ENCODE measurements around the gene SEMA4C.

DNA sequence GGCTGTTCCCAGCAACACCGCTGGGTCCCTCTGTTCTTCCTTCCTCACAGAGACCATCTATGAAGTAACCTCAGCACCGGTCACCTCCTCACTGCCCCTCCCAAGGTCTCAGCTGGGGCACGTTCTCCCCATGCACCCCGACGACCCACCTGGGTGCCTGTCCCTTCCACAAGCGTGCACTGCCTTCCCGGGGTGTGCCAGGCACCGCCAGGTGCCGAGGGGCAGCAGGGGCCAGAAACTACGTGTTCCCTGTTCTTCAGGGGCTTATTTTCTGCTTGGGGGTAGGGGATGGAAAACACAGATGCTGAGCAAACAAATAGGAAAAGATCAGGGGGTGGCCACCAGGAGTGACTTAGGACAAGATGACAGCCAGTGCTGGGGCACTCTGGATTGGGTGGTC, 30.4 kb upstream of the SEMA4C start:
- TF ChIP-seq POLR2A (IDR thresholded peaks at IDR 0.05) = no peak
- TF ChIP-seq, protein P1, sequence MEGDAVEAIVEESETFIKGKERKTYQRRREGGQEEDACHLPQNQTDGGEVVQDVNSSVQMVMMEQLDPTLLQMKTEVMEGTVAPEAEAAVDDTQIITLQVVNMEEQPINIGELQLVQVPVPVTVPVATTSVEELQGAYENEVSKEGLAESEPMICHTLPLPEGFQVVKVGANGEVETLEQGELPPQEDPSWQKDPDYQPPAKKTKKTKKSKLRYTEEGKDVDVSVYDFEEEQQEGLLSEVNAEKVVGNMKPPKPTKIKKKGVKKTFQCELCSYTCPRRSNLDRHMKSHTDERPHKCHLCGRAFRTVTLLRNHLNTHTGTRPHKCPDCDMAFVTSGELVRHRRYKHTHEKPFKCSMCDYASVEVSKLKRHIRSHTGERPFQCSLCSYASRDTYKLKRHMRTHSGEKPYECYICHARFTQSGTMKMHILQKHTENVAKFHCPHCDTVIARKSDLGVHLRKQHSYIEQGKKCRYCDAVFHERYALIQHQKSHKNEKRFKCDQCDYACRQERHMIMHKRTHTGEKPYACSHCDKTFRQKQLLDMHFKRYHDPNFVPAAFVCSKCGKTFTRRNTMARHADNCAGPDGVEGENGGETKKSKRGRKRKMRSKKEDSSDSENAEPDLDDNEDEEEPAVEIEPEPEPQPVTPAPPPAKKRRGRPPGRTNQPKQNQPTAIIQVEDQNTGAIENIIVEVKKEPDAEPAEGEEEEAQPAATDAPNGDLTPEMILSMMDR (IDR thresholded peaks at IDR 0.05) = no peak

Data from lower leg skin (tissue), 3 donors.